WTC11 (cell line): ENCODE results near the gene FBXO48. TPM values are rescaled to one million over a fixed set of nuclear protein-coding genes. Genes with fewer than 3 reads are reported as not detected.
A peak's percentile ranks its signal among the peaks of the same experiment; 100 is the strongest.

ENCODE experiments used
- ATAC-seq: fragments of 200-7000 bp; cut with Tn5 transposase; 2 replicates; pipeline ENCODE4 v1.10.0; 2021; ENCODE audit warnings: mild to moderate bottlenecking, moderate library complexity
- CTCF ChIA-PET: fragments of 300-600 bp; sonication (Branson Sonifier 250); formaldehyde crosslinking; loops from one replicate; lab custom pipeline; 2021; ENCODE audit warnings: antibody characterized with exemption; lab: Charles Lee
- POLR2A ChIA-PET: fragments of 350-600 bp; sonication (Branson Sonifier 250); formaldehyde crosslinking; loops from one replicate; lab custom pipeline; 2021; ENCODE audit warnings: antibody characterized with exemption; lab: Charles Lee
- DNase-seq: peaks from one replicate; pipeline ENCODE4 v3.0.0; 2021; ENCODE audit warnings: low spot score
- H3K27ac Mint-ChIP-seq: 2 replicates; pipeline ENCODE4 v1.8.0; 2021; ENCODE audit warnings: mixed read lengths
- H3K27me3 Mint-ChIP-seq: 2 replicates; pipeline ENCODE4 v1.8.0; 2021; ENCODE audit warnings: low read depth, mild to moderate bottlenecking, moderate library complexity, mixed read lengths
- H3K36me3 Mint-ChIP-seq: 2 replicates; pipeline ENCODE4 v1.8.0; 2021; ENCODE audit warnings: mixed read lengths
- H3K4me1 Mint-ChIP-seq: 2 replicates; pipeline ENCODE4 v1.8.0; 2022; ENCODE audit warnings: mixed read lengths
- H3K4me3 Mint-ChIP-seq: 2 replicates; pipeline ENCODE4 v1.8.0; 2021; ENCODE audit warnings: mild to moderate bottlenecking, moderate library complexity, mixed read lengths
- H3K9me3 Mint-ChIP-seq: 2 replicates; pipeline ENCODE4 v1.8.0; 2021; ENCODE audit warnings: mixed read lengths
- EMX1 ChIP-seq: fragments of 250-450 bp; sonication (Bioruptor Pico); IDR thresholded peaks from 2 replicates; pipeline ENCODE4 v1.8.0; 2021; ENCODE audit warnings: mild to moderate bottlenecking
- FOXJ3 ChIP-seq: sonication (generic); formaldehyde crosslinking; IDR thresholded peaks from 2 replicates; pipeline ENCODE4 v1.9.0; 2021; ENCODE audit warnings: missing genetic modification reagents, mild to moderate bottlenecking, borderline replicate concordance
- FOXK1 ChIP-seq: sonication (generic); formaldehyde crosslinking; IDR thresholded peaks from 2 replicates; pipeline ENCODE4 v1.8.0; 2022; ENCODE audit warnings: mild to moderate bottlenecking, moderate library complexity, missing genetic modification reagents
- GRHL2 ChIP-seq: fragments of 250-450 bp; sonication (Bioruptor Pico); IDR thresholded peaks from 2 replicates; pipeline ENCODE4 v1.8.0; 2022; ENCODE audit warnings: mild to moderate bottlenecking, moderate library complexity; ENCODE audit not compliant: insufficient replicate concordance, severe bottlenecking
- HMGA2 ChIP-seq: fragments of 250-450 bp; sonication (Bioruptor Pico); IDR thresholded peaks from 2 replicates; pipeline ENCODE4 v1.4.0; 2021; ENCODE audit warnings: mild to moderate bottlenecking, moderate library complexity
- NFATC4 ChIP-seq: fragments of 250-450 bp; sonication (Bioruptor Pico); IDR thresholded peaks from 2 replicates; pipeline ENCODE4 v1.9.0; 2021; ENCODE audit warnings: mild to moderate bottlenecking
- NFE2L1 ChIP-seq: sonication (generic); formaldehyde crosslinking; IDR thresholded peaks from 2 replicates; pipeline ENCODE4 v1.8.1; 2023; ENCODE audit warnings: missing genetic modification reagents
- NR1H2 ChIP-seq: sonication (generic); formaldehyde crosslinking; IDR thresholded peaks from 2 replicates; pipeline ENCODE4 v1.9.0; 2021; ENCODE audit warnings: mild to moderate bottlenecking, moderate library complexity, missing genetic modification reagents
- NR3C1 ChIP-seq: sonication (generic); formaldehyde crosslinking; conservative IDR thresholded peaks from 2 replicates; pipeline ENCODE4 v1.8.1; 2023; ENCODE audit warnings: low read depth, mild to moderate bottlenecking, missing genetic modification reagents
- RORB ChIP-seq: fragments of 250-450 bp; sonication (Bioruptor Pico); IDR thresholded peaks from 2 replicates; pipeline ENCODE4 v1.9.0; 2021; ENCODE audit warnings: mild to moderate bottlenecking
- SP1 ChIP-seq: sonication (generic); formaldehyde crosslinking; conservative IDR thresholded peaks from 2 replicates; pipeline ENCODE4 v1.8.1; 2022; ENCODE audit warnings: missing genetic modification reagents
- TEAD1 ChIP-seq: sonication (generic); formaldehyde crosslinking; IDR thresholded peaks from 2 replicates; pipeline ENCODE4 v1.8.0; 2022; ENCODE audit warnings: mild to moderate bottlenecking, missing genetic modification reagents
- ZNF138 ChIP-seq: sonication (generic); formaldehyde crosslinking; conservative IDR thresholded peaks from 2 replicates; pipeline ENCODE4 v1.8.1; 2022; ENCODE audit warnings: mild to moderate bottlenecking, moderate library complexity, missing genetic modification reagents
- ZNF671 ChIP-seq: fragments of 250-450 bp; sonication (Bioruptor Pico); IDR thresholded peaks from 2 replicates; pipeline ENCODE4 v1.8.0; 2021; ENCODE audit warnings: mild to moderate bottlenecking
- total RNA-seq: library from RNA; stranded (reverse); gene quantifications from 3 replicates; pipeline ENCODE4 v1.2.3, GENCODE V29; 2021
- TF ChIP-seq, protein P1 (sequence below): fragments of 250-450 bp; sonication (Bioruptor Pico); IDR thresholded peaks from 2 replicates; pipeline ENCODE4 v1.9.0; 2021; ENCODE audit warnings: mild to moderate bottlenecking, borderline replicate concordance
- TF ChIP-seq, protein P2 (sequence below): sonication (generic); formaldehyde crosslinking; IDR thresholded peaks from 2 replicates; pipeline ENCODE4 v1.8.0; 2022; ENCODE audit warnings: mild to moderate bottlenecking, missing genetic modification reagents
- TF ChIP-seq, protein P3 (sequence below): fragments of 250-450 bp; sonication (Bioruptor Pico); IDR thresholded peaks from 2 replicates; pipeline ENCODE4 v1.9.0; 2021; ENCODE audit warnings: mild to moderate bottlenecking
- TF ChIP-seq, protein P4 (sequence below): sonication (generic); formaldehyde crosslinking; IDR thresholded peaks from 2 replicates; pipeline ENCODE4 v1.8.1; 2022; ENCODE audit warnings: missing genetic modification reagents, borderline replicate concordance
- TF ChIP-seq, protein P5 (sequence below): sonication (generic); formaldehyde crosslinking; IDR thresholded peaks from 2 replicates; pipeline ENCODE4 v1.8.0; 2022; ENCODE audit warnings: mild to moderate bottlenecking, missing genetic modification reagents
- TF ChIP-seq, protein P6 (sequence below): sonication (generic); formaldehyde crosslinking; IDR thresholded peaks from 2 replicates; pipeline ENCODE4 v1.8.1; 2023; ENCODE audit warnings: mild to moderate bottlenecking, missing genetic modification reagents

The FBXO48 gene
- total RNA-seq, 1 experiment from 2014 or later, result 1.3 TPM

GRCh38 chr2:68438455-68439303 is 28.4 kb downstream of the FBXO48 start:
- DNase-seq, result no peak
- no peaks in the 10 kb centered on the region for H3K9me3 Mint-ChIP-seq
- ATAC-seq, result no peak
- no peaks in the 10 kb centered on the region for H3K36me3 Mint-ChIP-seq
- ChIA-PET POLR2A (no interaction called here), CTCF (interaction anchor here (0.7 to 1.4 kb wide), 2 partner anchors 81 to 317 kb away, joined by 3 to 4 read pairs; no protein-coding TSS in a partner anchor)
- H3K27ac Mint-ChIP-seq, result no peak overlapping the region
- peaks cover 10% of the 10 kb centered on the region for H3K4me1 Mint-ChIP-seq
- TF ChIP-seq, protein P1, sequence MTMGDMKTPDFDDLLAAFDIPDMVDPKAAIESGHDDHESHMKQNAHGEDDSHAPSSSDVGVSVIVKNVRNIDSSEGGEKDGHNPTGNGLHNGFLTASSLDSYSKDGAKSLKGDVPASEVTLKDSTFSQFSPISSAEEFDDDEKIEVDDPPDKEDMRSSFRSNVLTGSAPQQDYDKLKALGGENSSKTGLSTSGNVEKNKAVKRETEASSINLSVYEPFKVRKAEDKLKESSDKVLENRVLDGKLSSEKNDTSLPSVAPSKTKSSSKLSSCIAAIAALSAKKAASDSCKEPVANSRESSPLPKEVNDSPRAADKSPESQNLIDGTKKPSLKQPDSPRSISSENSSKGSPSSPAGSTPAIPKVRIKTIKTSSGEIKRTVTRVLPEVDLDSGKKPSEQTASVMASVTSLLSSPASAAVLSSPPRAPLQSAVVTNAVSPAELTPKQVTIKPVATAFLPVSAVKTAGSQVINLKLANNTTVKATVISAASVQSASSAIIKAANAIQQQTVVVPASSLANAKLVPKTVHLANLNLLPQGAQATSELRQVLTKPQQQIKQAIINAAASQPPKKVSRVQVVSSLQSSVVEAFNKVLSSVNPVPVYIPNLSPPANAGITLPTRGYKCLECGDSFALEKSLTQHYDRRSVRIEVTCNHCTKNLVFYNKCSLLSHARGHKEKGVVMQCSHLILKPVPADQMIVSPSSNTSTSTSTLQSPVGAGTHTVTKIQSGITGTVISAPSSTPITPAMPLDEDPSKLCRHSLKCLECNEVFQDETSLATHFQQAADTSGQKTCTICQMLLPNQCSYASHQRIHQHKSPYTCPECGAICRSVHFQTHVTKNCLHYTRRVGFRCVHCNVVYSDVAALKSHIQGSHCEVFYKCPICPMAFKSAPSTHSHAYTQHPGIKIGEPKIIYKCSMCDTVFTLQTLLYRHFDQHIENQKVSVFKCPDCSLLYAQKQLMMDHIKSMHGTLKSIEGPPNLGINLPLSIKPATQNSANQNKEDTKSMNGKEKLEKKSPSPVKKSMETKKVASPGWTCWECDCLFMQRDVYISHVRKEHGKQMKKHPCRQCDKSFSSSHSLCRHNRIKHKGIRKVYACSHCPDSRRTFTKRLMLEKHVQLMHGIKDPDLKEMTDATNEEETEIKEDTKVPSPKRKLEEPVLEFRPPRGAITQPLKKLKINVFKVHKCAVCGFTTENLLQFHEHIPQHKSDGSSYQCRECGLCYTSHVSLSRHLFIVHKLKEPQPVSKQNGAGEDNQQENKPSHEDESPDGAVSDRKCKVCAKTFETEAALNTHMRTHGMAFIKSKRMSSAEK (CRISPR knock-in tag), result 0 out of 2 replicates have a peak, but pooled peaks have one; percentile 48
- TF ChIP-seq, protein P2, sequence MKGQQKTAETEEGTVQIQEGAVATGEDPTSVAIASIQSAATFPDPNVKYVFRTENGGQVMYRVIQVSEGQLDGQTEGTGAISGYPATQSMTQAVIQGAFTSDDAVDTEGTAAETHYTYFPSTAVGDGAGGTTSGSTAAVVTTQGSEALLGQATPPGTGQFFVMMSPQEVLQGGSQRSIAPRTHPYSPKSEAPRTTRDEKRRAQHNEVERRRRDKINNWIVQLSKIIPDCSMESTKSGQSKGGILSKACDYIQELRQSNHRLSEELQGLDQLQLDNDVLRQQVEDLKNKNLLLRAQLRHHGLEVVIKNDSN (CRISPR knock-in tag), result no peak
- 0 out of 2 replicates have a peak, but pooled peaks have one; percentile 60 for TF ChIP-seq ZNF671
- H3K27me3 Mint-ChIP-seq, result no peaks in the 10 kb centered on the region; the same call in 1 of the 2 replicates
- H3K4me3 Mint-ChIP-seq, result no peak overlapping the region

- POLR2A ChIA-PET, result no interaction called here
These were observed 30.8 kb downstream of the FBXO48 start for GRCh38 chr2:68436270-68436669.

GRCh38 chr2:68435615-68436014 is 31.5 kb downstream of the FBXO48 start:
- ChIA-PET CTCF (no interaction called here), POLR2A (no interaction called here)
- TF ChIP-seq NFATC4 (CRISPR knock-in tag), result no peak
- no peak for TF ChIP-seq GRHL2 (CRISPR knock-in tag)
- TF ChIP-seq NR1H2 (CRISPR knock-in tag), result no peak
- no peak for TF ChIP-seq SP1
- TF ChIP-seq, protein P3, sequence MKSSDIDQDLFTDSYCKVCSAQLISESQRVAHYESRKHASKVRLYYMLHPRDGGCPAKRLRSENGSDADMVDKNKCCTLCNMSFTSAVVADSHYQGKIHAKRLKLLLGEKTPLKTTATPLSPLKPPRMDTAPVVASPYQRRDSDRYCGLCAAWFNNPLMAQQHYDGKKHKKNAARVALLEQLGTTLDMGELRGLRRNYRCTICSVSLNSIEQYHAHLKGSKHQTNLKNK (CRISPR knock-in tag), result no peak
- TF ChIP-seq RORB (CRISPR knock-in tag), result no peak
- TF ChIP-seq, protein P4, sequence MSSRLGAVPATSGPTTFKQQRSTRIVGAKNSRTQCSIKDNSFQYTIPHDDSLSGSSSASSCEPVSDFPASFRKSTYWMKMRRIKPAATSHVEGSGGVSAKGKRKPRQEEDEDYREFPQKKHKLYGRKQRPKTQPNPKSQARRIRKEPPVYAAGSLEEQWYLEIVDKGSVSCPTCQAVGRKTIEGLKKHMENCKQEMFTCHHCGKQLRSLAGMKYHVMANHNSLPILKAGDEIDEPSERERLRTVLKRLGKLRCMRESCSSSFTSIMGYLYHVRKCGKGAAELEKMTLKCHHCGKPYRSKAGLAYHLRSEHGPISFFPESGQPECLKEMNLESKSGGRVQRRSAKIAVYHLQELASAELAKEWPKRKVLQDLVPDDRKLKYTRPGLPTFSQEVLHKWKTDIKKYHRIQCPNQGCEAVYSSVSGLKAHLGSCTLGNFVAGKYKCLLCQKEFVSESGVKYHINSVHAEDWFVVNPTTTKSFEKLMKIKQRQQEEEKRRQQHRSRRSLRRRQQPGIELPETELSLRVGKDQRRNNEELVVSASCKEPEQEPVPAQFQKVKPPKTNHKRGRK (CRISPR knock-in tag), result no peak
- TF ChIP-seq EMX1 (CRISPR knock-in tag), result no peak
- ATAC-seq (no peak), DNase-seq (no peak)
- H3K27ac Mint-ChIP-seq, result no peak overlapping the region
- H3K4me3 Mint-ChIP-seq, result no peak overlapping the region
- H3K9me3 Mint-ChIP-seq, result no peaks in the 10 kb centered on the region
- 0 out of 2 replicates have a peak, but pooled peaks cover 5% of the 10 kb centered on the region for H3K4me1 Mint-ChIP-seq
- no peaks in the 10 kb centered on the region; the same call in 1 of the 2 replicates for H3K27me3 Mint-ChIP-seq
- H3K36me3 Mint-ChIP-seq, result no peaks in the 10 kb centered on the region

More at GRCh38 chr2:68436270-68436669, 30.8 kb downstream of the FBXO48 start:
- Mint-ChIP-seq H3K27ac (no peak overlapping the region), H3K27me3 (no peaks in the 10 kb centered on the region; the same call in 1 of the 2 replicates), H3K4me1 (peaks cover 5% of the 10 kb centered on the region), H3K9me3 (no peaks in the 10 kb centered on the region), H3K4me3 (no peak overlapping the region), H3K36me3 (no peaks in the 10 kb centered on the region)
- CTCF ChIA-PET, result interaction anchor here (0.8 to 1.2 kb wide), 2 partner anchors 27 to 78 kb away, joined by 3 to 5 read pairs; no protein-coding TSS in a partner anchor
- no peak for ATAC-seq
- TF ChIP-seq FOXK1 (CRISPR knock-in tag), result no peak
- no peak for TF ChIP-seq FOXJ3 (CRISPR knock-in tag)
- TF ChIP-seq HMGA2 (CRISPR knock-in tag), result no peak
- no peak for TF ChIP-seq NFE2L1 (CRISPR knock-in tag)
- TF ChIP-seq TEAD1 (CRISPR knock-in tag), result no peak
- TF ChIP-seq, protein P5, sequence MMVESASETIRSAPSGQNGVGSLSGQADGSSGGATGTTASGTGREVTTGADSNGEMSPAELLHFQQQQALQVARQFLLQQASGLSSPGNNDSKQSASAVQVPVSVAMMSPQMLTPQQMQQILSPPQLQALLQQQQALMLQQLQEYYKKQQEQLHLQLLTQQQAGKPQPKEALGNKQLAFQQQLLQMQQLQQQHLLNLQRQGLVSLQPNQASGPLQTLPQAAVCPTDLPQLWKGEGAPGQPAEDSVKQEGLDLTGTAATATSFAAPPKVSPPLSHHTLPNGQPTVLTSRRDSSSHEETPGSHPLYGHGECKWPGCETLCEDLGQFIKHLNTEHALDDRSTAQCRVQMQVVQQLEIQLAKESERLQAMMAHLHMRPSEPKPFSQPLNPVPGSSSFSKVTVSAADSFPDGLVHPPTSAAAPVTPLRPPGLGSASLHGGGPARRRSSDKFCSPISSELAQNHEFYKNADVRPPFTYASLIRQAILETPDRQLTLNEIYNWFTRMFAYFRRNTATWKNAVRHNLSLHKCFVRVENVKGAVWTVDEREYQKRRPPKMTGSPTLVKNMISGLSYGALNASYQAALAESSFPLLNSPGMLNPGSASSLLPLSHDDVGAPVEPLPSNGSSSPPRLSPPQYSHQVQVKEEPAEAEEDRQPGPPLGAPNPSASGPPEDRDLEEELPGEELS (CRISPR knock-in tag), result no peak
- TF ChIP-seq, protein P3 (CRISPR knock-in tag), result no peak
- TF ChIP-seq, protein P6, sequence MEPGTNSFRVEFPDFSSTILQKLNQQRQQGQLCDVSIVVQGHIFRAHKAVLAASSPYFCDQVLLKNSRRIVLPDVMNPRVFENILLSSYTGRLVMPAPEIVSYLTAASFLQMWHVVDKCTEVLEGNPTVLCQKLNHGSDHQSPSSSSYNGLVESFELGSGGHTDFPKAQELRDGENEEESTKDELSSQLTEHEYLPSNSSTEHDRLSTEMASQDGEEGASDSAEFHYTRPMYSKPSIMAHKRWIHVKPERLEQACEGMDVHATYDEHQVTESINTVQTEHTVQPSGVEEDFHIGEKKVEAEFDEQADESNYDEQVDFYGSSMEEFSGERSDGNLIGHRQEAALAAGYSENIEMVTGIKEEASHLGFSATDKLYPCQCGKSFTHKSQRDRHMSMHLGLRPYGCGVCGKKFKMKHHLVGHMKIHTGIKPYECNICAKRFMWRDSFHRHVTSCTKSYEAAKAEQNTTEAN, result no peak
- TF ChIP-seq ZNF138, result no peak
- no peak for TF ChIP-seq NR3C1
- DNase-seq, result no peak
